D341Med (cell line): ENCODE results near the gene ROPN1L.
"Not testable (repeated sequence)": the region's sequence is repeated elsewhere in the genome, so short reads cannot be mapped to it uniquely, and the experiment has no call there.

ENCODE experiments used
- DNase-seq: peaks from one replicate; pipeline ENCODE4 v3.0.0; 2012; ENCODE audit warnings: low spot score

ROPN1L gene

GRCh38 chr5:10479154-10479721 lies 37.6 kb downstream of the ROPN1L start:
- DNase-seq: no peak

- DNase-seq: no peak
These were observed 38.7 kb downstream of the ROPN1L start for GRCh38 chr5:10480237-10480985.

- no peak for DNase-seq
These were observed 39.7 kb downstream of the ROPN1L start for GRCh38 chr5:10481241-10481935.

GRCh38 chr5:10482791-10483530 lies 41.3 kb downstream of the ROPN1L start:
- DNase-seq: no peak

GRCh38 chr5:10484774-10485141 lies 43.1 kb downstream of the ROPN1L start:
- DNase-seq: no peak

- peak; percentile 59 for DNase-seq
These were observed 43.6 kb downstream of the ROPN1L start for GRCh38 chr5:10485142-10485795.

- no peak for DNase-seq
These were observed 44.2 kb downstream of the ROPN1L start for GRCh38 chr5:10485897-10486296.

- no peak for DNase-seq
These were observed 45.0 kb downstream of the ROPN1L start for GRCh38 chr5:10486511-10487344.

- DNase-seq: no peak
These were observed 46.5 kb downstream of the ROPN1L start for GRCh38 chr5:10488144-10488543.

GRCh38 chr5:10489810-10490426 lies 48.2 kb downstream of the ROPN1L start:
- DNase-seq: no peak

- no peak for DNase-seq
These were observed 49.4 kb downstream of the ROPN1L start for GRCh38 chr5:10490927-10491672.

GRCh38 chr5:10491673-10492026 lies 50.0 kb downstream of the ROPN1L start:
- DNase-seq: no peak

- no peak for DNase-seq
These were observed 52.2 kb downstream of the ROPN1L start for GRCh38 chr5:10493884-10494283.

- not testable (repeated sequence) for DNase-seq
These were observed 52.8 kb downstream of the ROPN1L start for GRCh38 chr5:10494497-10494896.

- DNase-seq: no peak
These were observed 55.9 kb downstream of the ROPN1L start for GRCh38 chr5:10497554-10497953.

GRCh38 chr5:10498350-10498749 lies 56.7 kb downstream of the ROPN1L start:
- no peak for DNase-seq

GRCh38 chr5:10499066-10499465 lies 57.4 kb downstream of the ROPN1L start:
- DNase-seq: no peak

GRCh38 chr5:10499776-10500175 lies 58.1 kb downstream of the ROPN1L start:
- no peak for DNase-seq

- DNase-seq: no peak
These were observed 59.0 kb downstream of the ROPN1L start for GRCh38 chr5:10500669-10501068.

- DNase-seq: no peak
These were observed 59.9 kb downstream of the ROPN1L start for GRCh38 chr5:10501554-10502075.
